Fibroblast of villous mesenchyme (primary cell): ENCODE results near the gene NAPB. TPM values are rescaled to one million over a fixed set of nuclear protein-coding genes. Genes with fewer than 3 reads are reported as not detected.

Experiments
- DNase-seq: peaks from one replicate; pipeline ENCODE4 v3.0.0-alpha.2; 2010; ENCODE audit warnings: low read depth
- H3K4me3 ChIP-seq: 2 replicates; pipeline ENCODE4 v1.5.1; 2011; ENCODE audit warnings: low read depth, mild to moderate bottlenecking, low read length
- CTCF ChIP-seq: IDR thresholded peaks from 2 replicates; pipeline ENCODE4 v1.5.1; 2012; ENCODE audit warnings: low read depth, mild to moderate bottlenecking, low read length; ENCODE audit not compliant: insufficient read depth
- total RNA-seq: library from RNA; depleted of rRNA; stranded (reverse); fragments of >200 nt; gene quantifications from 2 replicates; pipeline ENCODE4 v1.2.3, GENCODE V29; 2012

The NAPB gene
- total RNA-seq, 1 donor, result 9.5 TPM

- TF ChIP-seq CTCF, result peak; percentile 63
- peak; percentile 69 for DNase-seq
- H3K4me3 ChIP-seq, result no peak overlapping the region
Observed at GRCh38 chr20:23340524-23340923, 80.8 kb downstream of the NAPB start.

- no peak for DNase-seq
- TF ChIP-seq CTCF, result no peak
- H3K4me3 ChIP-seq, result no peak overlapping the region
Observed at GRCh38 chr20:23339986-23340385, 81.3 kb downstream of the NAPB start.

GRCh38 chr20:23337312-23337711, 84.0 kb downstream of the NAPB start:
- no peak overlapping the region for H3K4me3 ChIP-seq
- no peak for TF ChIP-seq CTCF
- no peak for DNase-seq

- TF ChIP-seq CTCF, result no peak
- no peak for DNase-seq
- no peak overlapping the region for H3K4me3 ChIP-seq
Observed at GRCh38 chr20:23336476-23336875, 84.8 kb downstream of the NAPB start.

GRCh38 chr20:23335521-23335920, 85.8 kb downstream of the NAPB start:
- no peak for TF ChIP-seq CTCF
- no peak overlapping the region for H3K4me3 ChIP-seq
- no peak for DNase-seq

GRCh38 chr20:23334111-23334510, 87.2 kb downstream of the NAPB start:
- no peak for TF ChIP-seq CTCF
- no peak for DNase-seq
- no peak overlapping the region for H3K4me3 ChIP-seq

- H3K4me3 ChIP-seq, result no peak overlapping the region
- DNase-seq, result no peak
- no peak for TF ChIP-seq CTCF
Observed at GRCh38 chr20:23332467-23332866, 88.8 kb downstream of the NAPB start.
